GM10847 (cell line): ENCODE results near the gene HS3ST3A1.

Experiments used
- POLR2A ChIP-seq: IDR thresholded peaks from 2 replicates; pipeline ENCODE4 v1.6.1; 2011; ENCODE audit not compliant: insufficient read length; ENCODE audit errors: extremely low read depth

The HS3ST3A1 gene

GRCh38 chr17:13609941-13610340 lies 8.2 kb upstream of the HS3ST3A1 start:
- no peak for TF ChIP-seq POLR2A

DNA sequence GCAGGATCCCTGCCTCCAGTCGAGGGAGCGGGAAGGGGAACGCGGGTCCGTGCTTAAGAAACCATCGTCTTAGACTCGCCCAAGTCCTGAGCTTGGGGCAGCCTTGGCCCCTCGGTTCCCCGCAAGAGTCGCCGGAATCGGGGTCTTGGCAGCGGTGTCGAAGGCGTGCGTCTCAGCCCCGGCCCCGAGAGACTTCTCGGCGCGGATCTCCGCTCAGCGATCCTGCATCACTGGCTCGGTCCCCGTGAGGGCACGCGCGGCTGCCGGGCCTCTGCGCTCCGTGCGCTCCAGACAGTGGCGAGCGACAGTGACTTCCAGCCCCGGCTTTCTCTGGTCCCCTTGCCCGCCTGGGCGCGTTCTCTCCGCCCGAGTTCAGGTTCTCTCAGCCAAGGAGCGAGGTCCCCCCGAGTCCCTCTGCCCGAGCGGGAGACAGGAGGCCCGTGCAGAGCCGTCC lies 380 bp downstream of the HS3ST3A1 start:
- no peak for TF ChIP-seq POLR2A

- TF ChIP-seq POLR2A: no peak
Observed at GRCh38 chr17:13600475-13601321, 1.0 kb downstream of the HS3ST3A1 start.

GRCh38 chr17:13599864-13600263 lies 1.9 kb downstream of the HS3ST3A1 start:
- no peak for TF ChIP-seq POLR2A

- no peak for TF ChIP-seq POLR2A
Observed at GRCh38 chr17:13599168-13599577, 2.6 kb downstream of the HS3ST3A1 start.

DNA sequence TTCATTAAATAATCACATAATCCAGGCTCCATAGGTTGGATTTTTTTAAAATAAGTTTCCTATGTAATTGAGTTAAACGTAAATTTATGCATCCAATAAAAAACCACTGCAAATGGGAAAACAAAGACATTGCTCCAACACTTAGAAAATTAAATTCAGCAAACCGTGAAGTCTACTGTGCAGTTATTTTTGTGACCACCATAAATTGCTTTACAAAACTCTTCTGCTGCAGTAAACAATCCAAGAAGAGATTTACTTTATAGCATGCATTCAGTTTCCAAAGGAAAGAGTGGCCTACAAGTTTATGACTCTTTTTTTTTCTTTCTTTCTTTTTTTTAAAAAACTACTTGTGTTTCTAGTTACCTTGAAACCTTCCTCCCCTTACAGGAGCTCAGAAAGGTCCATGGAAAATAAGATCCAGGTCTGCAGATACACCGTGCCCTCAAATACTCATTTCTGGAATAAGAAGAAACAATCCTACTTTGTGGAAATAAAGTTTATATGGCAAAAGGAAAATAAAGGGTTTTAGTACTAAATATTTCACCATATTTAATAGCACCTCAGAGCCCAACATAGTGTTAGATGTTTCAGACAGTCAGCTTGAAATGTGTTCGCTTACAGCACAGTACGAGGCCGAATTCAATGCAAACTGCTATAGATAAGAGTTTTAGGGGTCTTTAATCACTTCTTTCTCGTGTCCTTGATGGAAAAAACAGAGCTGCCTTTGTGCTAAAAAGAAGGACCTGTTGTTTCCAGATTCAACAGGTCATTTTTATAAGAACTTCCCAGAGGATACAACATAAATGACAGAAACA lies 3.2 kb downstream of the HS3ST3A1 start:
- TF ChIP-seq POLR2A: no peak

DNA sequence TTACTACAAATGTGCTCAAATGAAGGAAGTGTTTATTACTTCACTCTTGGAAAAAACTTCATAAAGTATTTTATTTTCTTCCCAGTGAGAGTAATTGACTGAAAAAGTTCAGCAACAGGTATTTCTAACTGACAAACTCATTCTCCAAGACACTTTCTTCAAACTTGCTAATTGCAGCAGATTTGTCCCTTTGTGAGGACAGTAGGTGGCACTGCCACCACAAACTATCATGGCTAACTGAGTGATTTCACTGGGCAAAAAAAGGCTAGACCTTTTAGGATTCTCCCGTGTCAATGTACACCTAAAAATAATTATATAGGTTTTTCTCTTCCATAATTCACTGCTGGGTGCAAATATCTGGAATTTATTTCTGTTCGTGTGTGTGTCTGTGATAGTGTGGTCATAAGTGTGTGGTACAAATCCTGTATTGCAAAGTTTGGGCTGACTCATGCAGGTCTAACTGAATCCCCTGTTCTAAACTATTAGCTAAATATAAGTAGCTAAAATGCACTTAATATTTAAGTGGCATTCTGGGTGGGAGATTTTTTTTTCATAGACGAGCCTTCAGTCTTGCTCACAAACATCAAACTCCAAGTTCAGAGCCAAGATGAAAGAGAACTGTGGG lies 3.9 kb downstream of the HS3ST3A1 start:
- no peak for TF ChIP-seq POLR2A

DNA sequence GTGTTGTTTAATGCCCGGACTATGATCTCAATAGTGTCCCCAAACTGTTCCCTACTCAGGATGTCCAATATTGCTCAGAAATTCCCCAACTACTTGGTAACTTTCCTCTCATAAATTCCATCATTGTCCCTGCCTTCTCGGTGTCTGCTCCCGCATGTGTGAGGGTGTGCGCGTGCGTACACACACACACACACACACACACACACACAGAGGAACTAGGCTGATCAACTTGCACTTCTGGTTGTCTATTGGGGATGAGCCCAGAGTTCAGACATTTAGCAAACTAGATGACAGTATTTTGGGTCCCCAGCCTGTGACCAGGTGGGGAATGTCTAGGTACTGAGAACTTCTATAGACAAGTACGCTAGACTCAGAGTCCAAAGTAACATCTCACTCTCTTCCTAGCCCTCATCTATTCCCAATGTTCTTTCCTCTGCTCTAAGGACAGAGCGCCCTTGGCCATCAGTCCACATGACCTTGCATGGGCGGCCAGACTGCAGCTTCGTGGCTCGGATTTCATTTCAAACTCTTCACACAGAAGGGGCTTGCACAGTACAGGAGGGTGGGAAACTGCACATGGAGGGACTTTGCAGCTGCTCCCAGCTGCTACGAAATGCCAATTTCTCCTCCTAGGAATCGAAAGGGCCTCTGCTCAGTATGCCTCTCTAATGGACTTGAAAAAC lies 5.3 kb downstream of the HS3ST3A1 start:
- TF ChIP-seq POLR2A: no peak

- no peak for TF ChIP-seq POLR2A
Observed at GRCh38 chr17:13595599-13595899, 6.2 kb downstream of the HS3ST3A1 start.

- TF ChIP-seq POLR2A: no peak
Observed at GRCh38 chr17:13594762-13595598, 6.7 kb downstream of the HS3ST3A1 start.

DNA sequence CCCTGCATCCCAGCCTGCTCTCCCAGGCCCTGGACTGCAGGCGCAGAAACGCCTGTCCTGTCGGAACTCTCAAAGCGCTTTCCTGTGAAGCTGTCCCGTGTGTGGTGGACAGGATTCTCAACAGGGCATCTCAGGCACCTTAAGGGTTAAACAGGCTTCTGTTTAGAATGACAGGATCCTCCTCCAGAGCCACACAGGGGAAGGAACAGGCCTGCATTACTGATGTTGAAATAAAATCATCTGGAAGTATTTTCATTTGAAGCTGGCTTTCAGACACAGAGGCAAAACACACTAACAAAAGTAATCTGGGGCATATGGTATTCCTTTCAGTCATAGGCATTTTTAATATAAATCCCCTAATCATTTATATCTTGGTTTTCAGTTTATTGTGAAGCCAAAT lies 7.4 kb downstream of the HS3ST3A1 start:
- TF ChIP-seq POLR2A: no peak

- TF ChIP-seq POLR2A: no peak
Observed at GRCh38 chr17:13593757-13594156, 8.0 kb downstream of the HS3ST3A1 start.

DNA sequence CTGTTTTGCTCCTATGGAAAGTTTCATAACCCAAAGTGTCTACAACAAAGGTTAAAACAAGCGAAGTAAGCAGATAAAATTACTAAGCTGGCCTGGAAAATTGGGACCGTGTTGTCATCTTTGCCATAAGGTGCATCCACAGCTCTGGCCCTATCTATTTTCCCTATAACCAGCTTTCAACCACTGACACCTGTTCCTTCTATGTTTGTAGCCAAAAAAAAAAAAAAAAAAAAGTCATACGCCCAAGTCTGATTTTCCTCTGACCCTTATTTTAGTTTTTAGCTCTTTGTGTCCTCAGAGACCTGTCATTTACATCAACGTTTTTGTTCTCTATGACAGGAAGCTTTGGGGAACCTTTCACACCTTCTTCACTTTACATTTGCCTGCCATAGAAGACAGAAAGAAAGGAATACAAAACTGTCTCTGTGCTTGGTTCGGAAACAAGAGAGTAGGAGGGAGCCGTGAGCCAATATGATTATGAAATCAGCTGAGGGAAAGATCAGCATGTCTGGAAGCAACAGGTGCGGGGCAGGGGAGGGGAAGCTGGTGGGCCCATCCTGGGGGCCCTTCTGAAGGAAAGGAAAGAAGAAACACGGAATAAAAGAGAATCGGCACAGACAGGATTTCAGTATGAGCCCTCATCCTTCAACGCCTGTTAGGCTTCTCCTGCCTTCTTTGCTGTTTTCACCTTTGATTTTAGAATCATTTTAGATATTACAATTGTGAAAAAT lies 8.5 kb downstream of the HS3ST3A1 start:
- no peak for TF ChIP-seq POLR2A

DNA sequence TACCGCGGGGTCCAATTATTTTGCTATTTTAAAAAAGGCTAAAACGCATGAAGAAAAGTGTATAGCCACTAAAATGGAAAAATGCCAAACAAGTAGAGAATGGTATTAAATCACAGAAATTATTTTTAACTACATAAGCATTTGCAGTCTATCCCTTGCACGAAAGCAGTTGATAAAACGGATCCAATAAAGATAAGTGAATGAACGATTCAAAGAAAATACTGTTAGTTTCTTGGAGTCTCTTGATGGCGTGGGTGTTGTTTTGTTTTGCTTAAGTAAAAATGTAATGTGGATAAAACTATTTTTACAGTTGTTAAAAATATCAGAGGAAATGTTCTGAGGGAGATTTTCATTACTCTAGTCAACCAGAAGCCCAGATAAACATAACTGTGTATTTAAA lies 9.3 kb downstream of the HS3ST3A1 start:
- TF ChIP-seq POLR2A: no peak
